ENCODE measurements around the gene OTUD1.

DNA sequence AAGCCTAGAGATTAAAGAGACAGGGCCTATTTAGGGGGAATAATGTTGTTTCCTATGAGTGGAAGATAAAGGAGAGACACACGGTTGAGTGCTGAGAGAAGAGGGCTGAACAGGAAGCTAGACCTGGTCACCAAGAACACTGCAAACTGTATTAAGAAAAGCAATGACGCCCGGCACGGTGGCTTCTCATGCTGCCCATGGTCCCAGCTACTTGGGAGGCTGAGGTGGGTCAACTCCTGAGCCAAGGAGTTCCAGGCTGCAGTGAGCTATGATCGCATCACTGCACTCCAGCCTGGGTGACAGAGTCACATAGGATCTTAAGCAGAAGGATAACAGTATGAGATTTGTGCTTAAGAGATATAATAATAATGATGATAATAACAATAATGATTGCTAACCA is 19.7 kb upstream of the OTUD1 start:
- TF ChIP-seq MAX (IDR thresholded peaks at IDR 0.05): no peak
- TF ChIP-seq CTCF (IDR thresholded peaks at IDR 0.05): no peak
- TF ChIP-seq TP53 (CRISPR knock-in tag; IDR thresholded peaks at IDR 0.05): no peak
- TF ChIP-seq, protein P1, sequence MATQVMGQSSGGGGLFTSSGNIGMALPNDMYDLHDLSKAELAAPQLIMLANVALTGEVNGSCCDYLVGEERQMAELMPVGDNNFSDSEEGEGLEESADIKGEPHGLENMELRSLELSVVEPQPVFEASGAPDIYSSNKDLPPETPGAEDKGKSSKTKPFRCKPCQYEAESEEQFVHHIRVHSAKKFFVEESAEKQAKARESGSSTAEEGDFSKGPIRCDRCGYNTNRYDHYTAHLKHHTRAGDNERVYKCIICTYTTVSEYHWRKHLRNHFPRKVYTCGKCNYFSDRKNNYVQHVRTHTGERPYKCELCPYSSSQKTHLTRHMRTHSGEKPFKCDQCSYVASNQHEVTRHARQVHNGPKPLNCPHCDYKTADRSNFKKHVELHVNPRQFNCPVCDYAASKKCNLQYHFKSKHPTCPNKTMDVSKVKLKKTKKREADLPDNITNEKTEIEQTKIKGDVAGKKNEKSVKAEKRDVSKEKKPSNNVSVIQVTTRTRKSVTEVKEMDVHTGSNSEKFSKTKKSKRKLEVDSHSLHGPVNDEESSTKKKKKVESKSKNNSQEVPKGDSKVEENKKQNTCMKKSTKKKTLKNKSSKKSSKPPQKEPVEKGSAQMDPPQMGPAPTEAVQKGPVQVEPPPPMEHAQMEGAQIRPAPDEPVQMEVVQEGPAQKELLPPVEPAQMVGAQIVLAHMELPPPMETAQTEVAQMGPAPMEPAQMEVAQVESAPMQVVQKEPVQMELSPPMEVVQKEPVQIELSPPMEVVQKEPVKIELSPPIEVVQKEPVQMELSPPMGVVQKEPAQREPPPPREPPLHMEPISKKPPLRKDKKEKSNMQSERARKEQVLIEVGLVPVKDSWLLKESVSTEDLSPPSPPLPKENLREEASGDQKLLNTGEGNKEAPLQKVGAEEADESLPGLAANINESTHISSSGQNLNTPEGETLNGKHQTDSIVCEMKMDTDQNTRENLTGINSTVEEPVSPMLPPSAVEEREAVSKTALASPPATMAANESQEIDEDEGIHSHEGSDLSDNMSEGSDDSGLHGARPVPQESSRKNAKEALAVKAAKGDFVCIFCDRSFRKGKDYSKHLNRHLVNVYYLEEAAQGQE (IDR thresholded peaks at IDR 0.05): no peak
- no peak for TF ChIP-seq EP300 (IDR thresholded peaks at IDR 0.05)
- no peak for TF ChIP-seq CHD4 (IDR thresholded peaks at IDR 0.05; ENCODE audit: borderline replicate concordance)
- TF ChIP-seq CHD2 (IDR thresholded peaks at IDR 0.05; ENCODE audit: low read length, partially characterized antibody): no peak
- no peak for TF ChIP-seq POLR2A (IDR thresholded peaks at IDR 0.05; ENCODE audit: low read length)
- TF ChIP-seq ZFP36 (IDR thresholded peaks at IDR 0.05; ENCODE audit: borderline replicate concordance, partially characterized antibody): no peak
- no peak for TF ChIP-seq HOXA7 (CRISPR knock-in tag; IDR thresholded peaks at IDR 0.05)
- TF ChIP-seq E2F6 (IDR thresholded peaks at IDR 0.05; ENCODE audit: borderline replicate concordance, low read depth): no peak
- TF ChIP-seq, protein P2, sequence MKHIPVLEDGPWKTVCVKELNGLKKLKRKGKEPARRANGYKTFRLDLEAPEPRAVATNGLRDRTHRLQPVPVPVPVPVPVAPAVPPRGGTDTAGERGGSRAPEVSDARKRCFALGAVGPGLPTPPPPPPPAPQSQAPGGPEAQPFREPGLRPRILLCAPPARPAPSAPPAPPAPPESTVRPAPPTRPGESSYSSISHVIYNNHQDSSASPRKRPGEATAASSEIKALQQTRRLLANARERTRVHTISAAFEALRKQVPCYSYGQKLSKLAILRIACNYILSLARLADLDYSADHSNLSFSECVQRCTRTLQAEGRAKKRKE (CRISPR knock-in tag; IDR thresholded peaks at IDR 0.05; ENCODE audit: low read depth): no peak
- TF ChIP-seq FOSB (CRISPR knock-in tag; IDR thresholded peaks at IDR 0.05): no peak
- no peak for TF ChIP-seq USF2 (IDR thresholded peaks at IDR 0.05)
